Effector memory CD4-positive, alpha-beta T cell (primary cell): ENCODE measurements around the gene LLCFC1.

Source experiments
- DNase-seq, 3 donors: peaks; one replicate each; pipeline ENCODE4 v3.0.0-alpha.2; 2020
- H3K27ac ChIP-seq: 2 replicates; pipeline ENCODE4 v1.7.0; 2013; ENCODE audit warnings: mild to moderate bottlenecking, low read length, moderate library complexity; ENCODE audit not compliant: insufficient read depth, poor library complexity, severe bottlenecking
- H3K27me3 ChIP-seq: replicated peaks from 2 replicates; pipeline ENCODE4 v1.7.0; 2013; ENCODE audit warnings: mild to moderate bottlenecking, low read length; ENCODE audit not compliant: insufficient read depth, control insufficient read depth, poor library complexity, severe bottlenecking
- H3K36me3 ChIP-seq: 2 replicates; pipeline ENCODE4 v1.7.0; 2013; ENCODE audit warnings: mild to moderate bottlenecking, low read length, moderate library complexity; ENCODE audit not compliant: control insufficient read depth, insufficient read depth
- H3K4me1 ChIP-seq: 2 replicates; pipeline ENCODE4 v1.7.0; 2013; ENCODE audit warnings: low read length, mild to moderate bottlenecking; ENCODE audit not compliant: control insufficient read depth, insufficient read depth, poor library complexity, severe bottlenecking
- H3K4me3 ChIP-seq: 2 replicates; pipeline ENCODE4 v1.7.0; 2013; ENCODE audit warnings: low read length, low read depth, mild to moderate bottlenecking; ENCODE audit not compliant: insufficient read depth, poor library complexity, severe bottlenecking
- H3K9me3 ChIP-seq: 2 replicates; pipeline ENCODE4 v1.7.0; 2013; ENCODE audit warnings: mild to moderate bottlenecking, low read length, moderate library complexity; ENCODE audit not compliant: control insufficient read depth

LLCFC1 gene

DNA sequence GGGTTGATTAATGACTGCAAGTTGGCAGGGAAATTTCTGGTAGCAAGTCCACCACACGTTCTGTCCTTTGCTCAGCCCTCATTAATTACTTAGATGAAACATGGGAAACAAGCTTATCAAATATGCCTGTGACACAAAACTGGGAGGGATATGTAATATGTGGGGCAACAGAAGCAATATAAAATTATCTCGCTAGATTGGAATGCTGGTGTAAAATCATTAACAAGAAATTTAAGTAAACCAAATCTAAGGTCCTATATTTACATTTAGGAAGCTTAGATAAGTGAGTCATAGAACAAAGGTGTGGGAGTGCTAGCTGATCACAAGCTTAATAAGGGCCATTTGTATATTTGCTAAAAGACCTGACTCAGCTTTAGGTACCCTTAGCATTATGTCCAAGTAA is 29.3 kb upstream of the LLCFC1 start:
- Histone ChIP-seq H3K27me3 (no peaks in the 10 kb centered on the region), H3K36me3 (no peaks in the 10 kb centered on the region), H3K9me3 (no peaks in the 10 kb centered on the region), H3K4me1 (no peaks in the 10 kb centered on the region), H3K4me3 (no peak overlapping the region), H3K27ac (no peak overlapping the region)
- no peak for DNase-seq

DNA sequence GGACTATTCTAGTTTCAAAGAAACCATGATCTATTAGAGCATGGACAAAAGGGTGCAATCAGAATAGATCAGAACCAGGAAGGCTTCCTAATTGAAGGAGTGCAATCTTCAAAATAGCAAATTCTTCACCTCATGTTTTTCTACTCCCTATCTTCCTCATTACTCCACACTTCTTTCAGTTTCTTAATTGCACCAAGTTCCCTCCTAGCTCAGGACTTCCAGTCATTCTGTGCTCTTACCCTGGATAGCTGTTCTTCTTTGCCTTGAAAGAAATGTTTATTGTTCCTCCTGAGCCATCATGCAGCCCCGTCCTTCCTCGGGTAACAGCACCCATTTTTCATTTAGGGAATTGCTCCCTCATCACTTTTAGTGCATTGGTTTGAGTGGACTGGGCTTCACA is 28.8 kb upstream of the LLCFC1 start:
- no peaks in the 10 kb centered on the region for H3K9me3 ChIP-seq

DNA sequence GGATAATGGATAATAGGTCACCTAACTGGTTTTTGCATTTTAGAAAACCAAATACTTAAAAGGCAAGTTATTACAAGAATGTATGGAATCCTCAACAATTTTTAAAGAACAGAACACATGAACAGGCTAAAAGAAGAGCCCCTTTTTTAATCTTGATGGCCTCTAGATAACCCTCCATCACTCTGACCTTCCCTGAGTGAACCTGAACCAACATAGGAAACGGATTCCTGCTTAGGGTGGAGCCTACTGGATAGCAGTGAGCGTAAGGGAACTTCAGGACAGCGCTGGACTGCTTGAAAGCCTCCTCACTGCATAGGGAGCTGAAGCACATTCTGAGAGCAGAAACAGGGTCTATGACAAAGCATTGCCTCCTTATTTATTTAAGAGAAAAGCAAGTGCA is 26.2 kb upstream of the LLCFC1 start:
- H3K4me3 ChIP-seq, result no peak overlapping the region
- no peaks in the 10 kb centered on the region for H3K4me1 ChIP-seq
- no peaks in the 10 kb centered on the region for H3K36me3 ChIP-seq
- H3K9me3 ChIP-seq, result no peaks in the 10 kb centered on the region
- H3K27me3 ChIP-seq, result no peaks in the 10 kb centered on the region
- no peak for DNase-seq
- no peak overlapping the region for H3K27ac ChIP-seq

More for the DNA sequence above, 28.8 kb upstream of the LLCFC1 start:
- no peak overlapping the region for H3K4me3 ChIP-seq
- no peak for DNase-seq
- no peaks in the 10 kb centered on the region for H3K27me3 ChIP-seq
- no peaks in the 10 kb centered on the region for H3K36me3 ChIP-seq
- H3K27ac ChIP-seq, result no peak overlapping the region
- H3K4me1 ChIP-seq, result no peaks in the 10 kb centered on the region

DNA sequence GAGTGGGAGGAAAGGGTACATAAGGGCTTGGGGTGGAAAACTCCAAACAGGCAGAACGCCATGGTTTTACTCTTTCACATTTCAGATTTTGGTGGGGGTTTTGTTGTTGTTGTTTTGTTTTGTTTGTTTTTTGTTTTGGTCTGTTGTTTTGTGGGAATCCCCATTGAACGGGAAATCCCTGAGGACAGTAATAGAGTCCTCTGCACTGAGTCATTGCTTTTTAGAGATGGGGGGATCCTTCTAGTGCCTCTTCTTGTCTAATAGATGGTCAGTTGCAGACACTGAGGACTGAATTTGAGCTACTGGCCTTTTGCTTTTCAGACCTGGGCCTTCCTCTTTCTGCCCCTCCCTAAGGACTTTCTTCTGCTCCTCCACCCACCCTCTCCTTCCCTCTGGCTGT is 25.7 kb upstream of the LLCFC1 start:
- no peak overlapping the region for H3K27ac ChIP-seq
- H3K36me3 ChIP-seq, result no peaks in the 10 kb centered on the region
- no peaks in the 10 kb centered on the region for H3K27me3 ChIP-seq
- no peaks in the 10 kb centered on the region for H3K4me1 ChIP-seq
- no peaks in the 10 kb centered on the region for H3K9me3 ChIP-seq
- no peak for DNase-seq
- no peak overlapping the region for H3K4me3 ChIP-seq

DNA sequence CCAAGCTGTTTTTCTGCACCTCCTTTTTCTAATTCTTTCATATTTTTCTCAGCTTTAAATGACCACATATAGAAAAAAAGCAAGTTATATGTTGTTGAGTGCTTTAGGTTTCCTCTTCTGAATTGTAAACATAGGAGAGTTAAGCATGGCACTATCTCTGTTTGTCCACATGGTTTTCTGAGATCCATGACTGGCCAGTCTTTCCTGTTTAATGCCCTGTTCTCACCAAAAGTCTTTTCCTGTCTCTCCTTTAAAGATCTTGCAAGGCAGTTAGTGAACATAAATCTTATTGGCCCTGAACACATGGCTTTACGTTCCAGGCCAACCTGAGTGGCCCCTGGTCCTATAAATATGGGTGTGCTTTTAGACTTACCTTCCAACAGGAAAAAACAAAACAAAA is 25.2 kb upstream of the LLCFC1 start:
- H3K27me3 ChIP-seq, result no peaks in the 10 kb centered on the region
- H3K9me3 ChIP-seq, result no peaks in the 10 kb centered on the region
- H3K36me3 ChIP-seq, result no peaks in the 10 kb centered on the region
- H3K4me1 ChIP-seq, result no peaks in the 10 kb centered on the region
- no peak overlapping the region for H3K27ac ChIP-seq
- no peak for DNase-seq
- H3K4me3 ChIP-seq, result no peak overlapping the region

DNA sequence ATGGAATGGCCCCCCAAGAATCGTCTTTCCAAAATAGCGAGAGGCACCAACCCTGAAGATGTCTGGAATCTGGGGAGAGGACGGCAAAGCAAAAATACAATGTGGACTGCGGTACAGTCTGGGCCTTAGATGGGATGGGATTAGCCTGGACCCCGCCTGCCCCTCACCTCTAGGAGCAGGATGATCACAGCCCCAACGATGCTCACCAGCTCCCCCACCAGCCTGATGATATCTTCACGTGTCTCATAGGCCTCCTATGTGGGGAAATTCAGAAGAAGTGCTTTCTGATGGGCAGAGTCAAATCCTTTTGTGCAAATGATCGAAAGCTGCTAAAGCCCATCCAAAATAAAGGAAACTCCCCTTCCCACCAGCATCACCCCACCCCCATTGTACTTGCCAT is 24.0 kb upstream of the LLCFC1 start:
- H3K27me3 ChIP-seq, result no peaks in the 10 kb centered on the region
- H3K36me3 ChIP-seq, result no peaks in the 10 kb centered on the region
- H3K9me3 ChIP-seq, result no peaks in the 10 kb centered on the region
- H3K27ac ChIP-seq, result no peak overlapping the region
- no peak overlapping the region for H3K4me3 ChIP-seq
- no peaks in the 10 kb centered on the region for H3K4me1 ChIP-seq
- DNase-seq, result no peak

DNA sequence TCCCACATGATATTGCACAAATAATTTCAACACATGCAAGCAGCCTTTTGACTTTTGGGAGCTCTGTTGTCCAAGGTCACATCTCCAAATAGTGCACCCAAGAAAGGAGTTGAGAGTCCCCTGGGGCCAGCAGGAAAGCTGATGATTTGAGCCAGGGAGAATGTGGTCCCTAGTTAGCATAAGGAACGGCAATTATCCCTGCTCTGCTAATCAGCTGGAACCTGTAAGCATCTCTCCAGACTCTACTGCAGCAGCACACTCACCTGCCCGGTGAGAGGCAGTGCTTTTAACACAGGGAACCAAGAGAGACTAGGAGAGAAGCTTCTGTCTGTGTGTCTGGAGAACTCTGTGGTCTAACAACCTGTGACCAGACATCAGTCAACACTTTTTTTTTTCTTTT is 22.8 kb upstream of the LLCFC1 start:
- H3K9me3 ChIP-seq, result no peaks in the 10 kb centered on the region

DNA sequence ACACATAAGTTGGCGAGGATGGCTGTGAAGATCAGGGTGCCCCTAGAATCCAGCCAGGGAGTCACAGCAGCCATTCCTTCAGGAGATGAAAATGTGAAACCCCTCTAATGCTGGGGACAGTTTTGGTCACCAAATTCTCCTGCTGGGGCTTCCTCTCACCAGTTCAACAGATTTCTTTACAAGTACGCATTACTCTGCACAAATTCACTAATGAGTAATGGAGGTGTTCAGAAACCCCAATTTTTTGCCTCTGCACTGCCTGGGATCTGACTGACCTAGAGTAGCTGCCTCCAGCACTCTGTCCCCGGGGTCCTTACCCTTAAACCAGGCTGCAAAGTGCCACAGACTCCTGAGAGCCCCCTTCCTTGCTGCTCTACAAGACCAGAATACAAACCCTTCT is 21.8 kb upstream of the LLCFC1 start:
- Histone ChIP-seq H3K27me3 (no peaks in the 10 kb centered on the region), H3K9me3 (no peaks in the 10 kb centered on the region), H3K4me3 (no peak overlapping the region), H3K27ac (no peak overlapping the region), H3K4me1 (no peaks in the 10 kb centered on the region), H3K36me3 (no peaks in the 10 kb centered on the region)
- DNase-seq, result no peak

More for the DNA sequence above, 22.8 kb upstream of the LLCFC1 start:
- Histone ChIP-seq H3K4me3 (no peak overlapping the region), H3K27ac (no peak overlapping the region), H3K4me1 (no peaks in the 10 kb centered on the region), H3K36me3 (no peaks in the 10 kb centered on the region), H3K27me3 (no peaks in the 10 kb centered on the region)
- no peak for DNase-seq

DNA sequence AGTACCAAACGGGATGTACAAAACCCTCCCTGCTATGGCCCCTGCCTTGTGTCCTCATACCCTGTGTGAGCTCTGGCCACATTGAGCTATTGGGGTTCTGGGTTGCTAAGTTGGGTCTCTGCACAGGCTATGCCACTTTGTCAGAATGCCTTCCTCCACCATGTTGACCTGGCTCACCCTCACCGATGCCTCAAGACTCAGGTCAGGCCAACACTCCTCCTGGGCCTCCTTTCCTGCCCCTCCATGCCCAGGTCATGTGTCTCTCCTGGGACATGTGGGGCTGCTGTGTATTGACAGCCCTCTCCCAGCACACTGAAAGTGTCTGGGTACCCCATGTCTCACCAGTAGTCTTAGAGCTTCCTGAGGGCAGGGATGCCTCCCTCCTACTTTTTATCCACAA is 20.4 kb upstream of the LLCFC1 start:
- no peaks in the 10 kb centered on the region for H3K27me3 ChIP-seq
- no peak overlapping the region for H3K4me3 ChIP-seq
- DNase-seq, result no peak
- H3K9me3 ChIP-seq, result no peaks in the 10 kb centered on the region
- no peaks in the 10 kb centered on the region for H3K36me3 ChIP-seq
- no peaks in the 10 kb centered on the region for H3K4me1 ChIP-seq
- no peak overlapping the region for H3K27ac ChIP-seq

DNA sequence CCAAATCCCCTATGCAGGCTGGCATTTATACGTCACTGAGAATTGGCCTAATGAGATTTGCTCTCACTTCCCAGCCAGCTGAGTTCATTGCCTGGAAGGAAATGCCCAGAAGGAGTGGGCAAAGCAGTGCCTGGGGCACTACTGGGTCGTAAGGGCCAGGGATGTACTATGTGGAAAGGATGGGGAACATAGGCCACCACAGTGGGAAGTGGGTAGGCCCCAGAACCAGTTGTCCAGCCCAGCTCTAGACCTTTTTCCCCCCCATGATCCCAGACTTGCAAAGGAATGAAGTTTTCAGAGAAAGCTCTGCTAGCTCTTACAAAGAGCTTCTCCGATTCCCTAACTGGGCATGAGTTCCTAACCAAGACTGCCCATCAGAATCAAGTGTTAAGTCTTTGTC is 19.6 kb upstream of the LLCFC1 start:
- Histone ChIP-seq H3K9me3 (no peaks in the 10 kb centered on the region), H3K36me3 (no peaks in the 10 kb centered on the region), H3K27ac (no peak overlapping the region), H3K4me1 (no peaks in the 10 kb centered on the region), H3K27me3 (no peaks in the 10 kb centered on the region), H3K4me3 (no peak overlapping the region)
- no peak for DNase-seq

DNA sequence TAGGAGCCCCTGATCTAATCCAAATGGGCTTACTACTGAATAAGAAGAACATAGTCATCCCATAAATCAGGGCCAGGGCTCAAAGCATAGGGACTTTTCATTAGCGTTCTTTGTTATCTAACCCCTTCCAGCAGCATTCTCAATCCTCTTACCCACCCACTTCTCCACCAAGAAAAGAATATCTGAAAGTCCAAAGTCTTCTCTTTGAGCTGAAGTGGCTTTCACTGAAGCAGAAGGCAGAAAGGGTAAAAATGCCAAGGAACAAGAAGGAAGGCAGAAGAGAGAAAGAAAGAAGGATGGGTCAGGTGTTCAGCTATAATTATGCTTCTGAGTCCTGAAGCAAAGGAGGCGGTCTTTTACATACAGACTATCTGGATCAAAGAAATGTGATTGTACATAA is 15.9 kb upstream of the LLCFC1 start:
- no peak for DNase-seq
- no peaks in the 10 kb centered on the region for H3K4me1 ChIP-seq
- H3K4me3 ChIP-seq, result no peak overlapping the region
- no peaks in the 10 kb centered on the region for H3K36me3 ChIP-seq
- H3K9me3 ChIP-seq, result no peaks in the 10 kb centered on the region
- H3K27ac ChIP-seq, result no peak overlapping the region
- H3K27me3 ChIP-seq, result no peaks in the 10 kb centered on the region
